HG03342 (cell line): ENCODE measurements around the gene SDF2L1.
"Not testable (repeated sequence)": the region's sequence is repeated elsewhere in the genome, so short reads cannot be mapped to it uniquely, and the experiment has no call there.

Source experiments
- ATAC-seq: cut with Tn5 transposase; IDR thresholded peaks from one replicate; pipeline ENCODE4 v1.9.1; 2021; ENCODE audit warnings: mild to moderate bottlenecking, moderate library complexity; ENCODE audit not compliant: unreplicated experiment

Gene SDF2L1

GRCh38 chr22:21686193-21686608, 44.1 kb downstream of the SDF2L1 start:
- ATAC-seq, result no peak

- no peak for ATAC-seq
Observed at GRCh38 chr22:21686634-21687393, 44.7 kb downstream of the SDF2L1 start.

DNA sequence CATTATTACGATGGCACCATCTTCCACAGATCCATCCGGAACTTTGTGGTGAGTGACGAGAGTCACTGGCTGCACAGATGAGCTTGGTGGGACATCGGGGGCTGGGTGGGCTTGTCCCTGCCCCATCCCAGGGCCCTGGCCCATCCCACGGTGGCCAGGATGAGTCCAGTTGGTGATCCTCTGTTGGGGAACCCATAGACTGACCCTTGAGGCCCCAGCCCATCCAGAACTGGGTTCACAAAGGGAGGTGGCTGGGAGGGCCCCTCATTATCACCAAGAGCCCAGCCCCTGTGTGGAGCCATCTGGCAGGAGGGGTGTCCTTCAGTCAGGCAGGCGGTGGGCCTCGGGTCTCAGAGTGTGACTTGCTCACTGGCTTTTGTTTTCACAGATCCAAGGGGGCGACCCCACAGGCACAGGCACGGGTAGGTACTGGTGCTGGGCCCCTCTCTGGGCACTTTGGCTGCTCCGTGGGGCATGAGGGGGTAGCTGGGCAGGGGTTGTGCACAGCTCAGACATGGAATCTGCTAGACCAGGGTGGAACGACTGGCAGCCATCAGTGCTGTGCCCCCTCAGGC, 45.7 kb downstream of the SDF2L1 start:
- ATAC-seq, result no peak

DNA sequence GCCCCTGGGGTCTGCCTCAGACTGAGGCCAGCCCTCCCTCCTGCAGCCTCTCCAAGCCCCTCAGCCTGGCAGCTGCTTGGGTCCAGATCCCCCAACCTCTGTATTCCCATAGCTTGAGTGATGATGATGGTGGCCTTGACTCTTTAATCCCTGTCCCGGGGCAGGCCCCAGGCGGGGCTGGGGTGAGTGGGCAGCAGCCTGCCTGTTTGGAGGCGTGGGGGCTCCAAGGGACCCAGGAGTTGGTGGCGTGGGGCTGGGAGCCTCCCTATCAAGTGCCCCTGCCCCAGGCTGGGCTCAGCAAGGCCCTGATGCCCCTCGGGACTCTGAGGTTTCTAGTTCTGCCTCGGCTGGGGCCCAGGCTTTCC, 46.2 kb downstream of the SDF2L1 start:
- ATAC-seq, result no peak

DNA sequence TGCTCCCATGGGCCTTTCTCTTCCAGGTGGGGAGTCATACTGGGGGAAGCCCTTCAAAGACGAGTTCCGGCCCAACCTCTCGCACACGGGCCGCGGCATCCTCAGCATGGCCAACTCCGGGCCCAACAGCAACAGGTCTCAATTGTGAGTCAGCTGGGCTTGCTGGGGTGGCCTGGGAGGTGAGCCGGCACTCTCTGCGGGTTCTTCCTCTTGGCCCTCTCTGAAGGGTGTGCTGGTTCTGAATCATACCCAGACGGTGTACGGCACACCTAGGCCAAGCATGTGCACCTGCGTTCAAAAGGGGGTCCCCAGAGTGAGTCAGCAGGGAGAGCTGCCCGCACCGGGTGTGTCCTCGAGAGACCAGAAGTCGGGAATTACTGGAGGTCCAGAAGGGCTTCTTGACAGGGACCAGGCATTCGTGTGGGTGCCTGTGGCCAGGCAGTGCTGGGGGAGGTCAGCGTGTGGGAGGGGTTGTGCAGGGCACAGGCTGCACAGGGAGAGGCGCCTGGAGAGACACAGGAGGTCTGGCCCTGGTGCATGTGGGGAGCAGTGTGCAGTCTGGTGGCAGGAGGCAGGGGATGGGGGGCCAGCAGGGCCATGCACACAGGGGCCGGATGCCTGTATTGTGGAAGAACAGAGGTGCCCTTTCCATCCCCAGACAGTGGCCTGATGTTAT, 46.7 kb downstream of the SDF2L1 start:
- ATAC-seq, result no peak

DNA sequence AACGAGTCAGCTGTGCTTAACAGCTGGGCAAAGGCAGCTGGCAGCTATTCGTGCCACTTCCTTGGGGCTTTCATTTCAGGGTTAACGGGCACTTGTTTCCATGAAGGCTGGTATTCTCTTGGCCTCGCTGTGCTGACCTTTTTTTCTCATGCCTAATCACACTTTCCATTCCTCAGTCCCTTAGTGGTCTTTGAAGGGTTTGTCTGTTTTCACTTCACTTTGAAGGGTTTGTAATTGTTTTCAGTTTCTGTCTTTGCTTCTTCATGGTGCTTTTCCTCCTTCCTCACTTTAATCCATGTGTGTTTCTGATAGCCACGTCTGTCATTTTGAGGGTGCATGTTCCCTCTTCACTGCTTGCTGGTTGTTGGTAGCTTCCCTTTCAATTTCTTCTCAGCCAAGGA, 48.3 kb downstream of the SDF2L1 start:
- no peak for ATAC-seq

- ATAC-seq, result no peak
Observed at GRCh38 chr22:21691816-21692215, 49.7 kb downstream of the SDF2L1 start.

DNA sequence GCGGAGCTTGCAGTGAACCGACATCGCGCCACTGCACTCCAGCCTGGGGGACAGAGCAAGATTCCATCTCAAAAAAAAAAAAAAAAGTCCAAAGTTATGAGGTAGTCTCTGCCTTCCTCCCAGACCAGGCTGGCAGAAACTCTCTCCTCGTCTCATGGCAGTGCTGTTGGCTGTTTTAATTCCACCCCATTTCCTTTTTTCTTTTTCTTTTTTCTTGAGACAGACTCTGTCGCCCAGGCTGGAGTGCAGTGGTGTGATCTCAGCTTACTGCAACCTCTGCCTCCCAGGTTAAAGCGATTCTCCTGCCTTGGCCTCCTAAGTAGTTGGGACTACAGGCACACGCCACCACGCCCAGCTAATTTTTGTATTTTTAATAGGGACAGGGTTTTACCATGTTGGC, 50.8 kb downstream of the SDF2L1 start:
- ATAC-seq, result not testable (repeated sequence)

- ATAC-seq, result no peak
Observed at GRCh38 chr22:21693333-21693998, 51.4 kb downstream of the SDF2L1 start.
